Measurements from ENCODE around the gene FNBP1. TPM values are rescaled to one million over a fixed set of nuclear protein-coding genes. Genes with fewer than 3 reads are reported as not detected.

Gene FNBP1
- total RNA-seq, 1 donor from 2014 or later = 76.6 TPM

DNA sequence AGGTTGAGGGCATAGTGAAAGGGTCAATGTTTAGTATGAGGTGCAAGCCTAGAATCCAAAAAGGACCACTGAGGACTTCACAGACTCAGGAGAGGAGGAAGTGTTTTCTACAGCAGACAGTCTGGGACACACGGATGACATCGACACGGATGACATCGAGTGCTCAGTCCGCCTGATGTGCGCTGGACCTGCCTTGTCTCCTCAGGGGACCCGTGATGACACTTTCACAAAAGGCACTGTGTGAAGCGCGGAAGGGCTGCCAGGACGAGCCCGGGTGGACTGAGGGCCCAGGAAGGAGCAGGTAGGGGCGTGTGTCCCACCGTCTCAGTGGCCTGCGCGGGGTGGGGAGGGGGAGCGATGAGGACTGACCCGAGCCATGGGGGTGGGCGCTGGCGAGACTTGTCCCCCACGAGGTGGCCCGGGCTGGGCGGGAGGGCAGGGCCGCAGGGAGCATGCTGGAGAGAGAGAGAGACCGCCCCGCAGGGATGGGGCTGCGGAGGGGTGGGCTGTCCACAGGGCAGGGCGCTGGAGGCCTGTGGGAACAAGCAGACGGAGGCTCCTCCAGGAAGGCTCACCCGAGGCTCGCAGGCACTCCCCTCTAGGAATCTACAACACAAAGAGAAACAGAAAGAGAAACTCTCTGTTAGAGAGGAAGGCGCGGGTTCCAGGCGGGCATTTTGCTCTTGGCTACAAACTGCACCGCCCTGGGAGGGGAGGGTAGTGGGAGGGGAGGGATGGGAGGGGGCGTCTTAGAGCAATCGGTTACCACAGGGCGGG is 152.9 kb downstream of the FNBP1 start:
- DNase-seq = no peak

- DNase-seq = no peak
Measured at GRCh38 chr9:129889122-129889940, 153.7 kb downstream of the FNBP1 start.

GRCh38 chr9:129888293-129889121 is 154.5 kb downstream of the FNBP1 start:
- no peak for DNase-seq

- DNase-seq = no peak
Measured at GRCh38 chr9:129887334-129888292, 155.4 kb downstream of the FNBP1 start.

DNA sequence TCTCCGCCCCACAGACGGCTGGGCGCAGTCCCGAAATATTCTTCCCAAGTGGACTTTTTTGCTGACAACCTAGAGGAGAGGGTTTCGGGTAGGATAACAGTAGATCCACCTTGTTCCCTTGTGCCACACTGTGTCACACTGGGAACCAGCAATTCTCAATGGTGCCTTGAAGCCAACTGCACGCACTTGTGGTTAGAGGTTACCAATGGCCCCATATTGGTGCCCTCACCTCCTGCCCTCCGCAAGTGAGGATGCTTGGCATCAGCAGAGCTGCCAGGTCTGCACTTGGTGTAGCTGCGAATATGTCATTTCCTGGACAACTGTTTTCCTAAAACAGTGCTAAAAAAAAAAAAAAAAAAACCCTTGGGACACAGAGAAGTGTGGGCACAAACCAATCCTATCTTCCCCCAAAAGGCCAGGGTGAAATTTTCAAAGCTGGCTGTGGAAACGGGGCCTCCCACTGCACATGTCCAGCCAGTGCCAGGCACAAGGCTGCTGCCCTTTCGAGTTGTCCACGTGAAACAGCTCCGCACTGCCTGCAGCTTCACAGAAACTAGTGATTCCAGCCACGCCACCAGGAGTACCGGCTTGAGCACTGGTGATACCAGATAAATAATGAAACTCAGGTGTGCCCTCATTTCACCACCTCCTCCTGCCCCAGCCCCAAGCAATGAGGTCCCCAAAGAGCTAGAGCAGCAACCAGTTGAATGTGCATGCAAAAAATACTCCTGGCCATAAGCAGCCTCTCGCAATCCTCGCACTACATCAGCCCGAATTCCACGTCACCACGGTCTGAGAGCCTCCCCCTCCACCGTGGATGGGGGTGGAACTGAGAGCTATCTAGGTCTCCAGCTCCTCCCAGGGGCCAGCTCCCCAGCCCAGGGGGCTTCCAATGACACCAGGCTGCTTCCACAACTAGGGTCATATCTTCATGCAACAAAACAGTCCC is 156.5 kb downstream of the FNBP1 start:
- DNase-seq = no peak

DNA sequence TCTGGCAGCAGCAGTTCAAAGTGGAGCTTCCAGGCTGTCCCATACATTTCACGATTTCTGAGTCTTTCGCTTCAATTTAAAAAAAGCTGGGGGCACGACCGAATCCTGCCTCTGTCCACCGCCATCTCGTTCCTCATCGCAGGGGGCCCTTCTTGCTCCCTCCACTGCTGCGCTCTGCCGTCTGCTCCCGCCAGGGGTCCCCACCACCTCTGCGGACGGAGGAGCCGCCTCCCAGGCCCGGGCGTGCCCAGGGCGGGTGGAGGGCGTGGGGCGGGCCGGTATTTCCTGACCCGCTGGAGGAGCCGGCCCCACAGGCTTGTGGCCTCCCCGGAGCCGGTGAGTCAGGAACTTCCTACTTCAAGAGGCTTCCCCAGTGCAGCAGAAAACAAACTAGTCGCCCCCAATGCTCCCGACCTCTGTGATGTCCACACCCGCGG is 157.3 kb downstream of the FNBP1 start:
- peak; percentile 43 for DNase-seq

DNA sequence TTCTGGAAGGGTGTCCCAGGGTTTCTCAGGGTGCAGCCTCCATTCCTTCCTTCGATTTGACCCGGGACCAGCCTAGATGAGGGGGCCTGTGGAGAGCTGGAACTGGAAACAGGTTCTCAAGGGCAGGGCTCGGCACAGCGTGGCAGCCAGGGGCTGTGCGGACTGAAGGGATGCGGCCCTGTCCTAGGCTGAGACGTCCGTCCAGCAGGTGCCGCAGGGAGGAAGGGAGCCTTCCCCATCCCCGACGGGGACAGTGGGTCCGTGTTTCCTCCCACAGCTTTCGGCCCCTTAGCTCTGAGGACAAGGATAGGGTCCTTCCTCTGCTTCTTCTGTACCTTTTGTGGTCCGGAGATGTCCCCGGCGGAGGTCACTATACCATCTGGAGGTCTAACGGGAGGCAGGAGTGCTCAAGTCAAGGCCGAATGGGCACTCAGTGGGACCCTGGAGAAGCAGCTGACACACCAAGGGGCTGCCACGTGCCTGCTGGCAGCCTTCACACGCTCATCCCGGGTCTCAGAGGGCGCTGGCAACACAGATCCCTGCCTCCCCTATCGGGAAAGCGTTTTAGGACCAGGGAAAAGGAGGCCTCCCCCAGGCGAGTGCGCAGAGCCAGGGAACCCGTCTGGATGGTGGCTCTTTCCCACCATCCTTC is 157.8 kb downstream of the FNBP1 start:
- DNase-seq = no peak

GRCh38 chr9:129884220-129885017 is 158.6 kb downstream of the FNBP1 start:
- DNase-seq = peak; percentile 49

DNA sequence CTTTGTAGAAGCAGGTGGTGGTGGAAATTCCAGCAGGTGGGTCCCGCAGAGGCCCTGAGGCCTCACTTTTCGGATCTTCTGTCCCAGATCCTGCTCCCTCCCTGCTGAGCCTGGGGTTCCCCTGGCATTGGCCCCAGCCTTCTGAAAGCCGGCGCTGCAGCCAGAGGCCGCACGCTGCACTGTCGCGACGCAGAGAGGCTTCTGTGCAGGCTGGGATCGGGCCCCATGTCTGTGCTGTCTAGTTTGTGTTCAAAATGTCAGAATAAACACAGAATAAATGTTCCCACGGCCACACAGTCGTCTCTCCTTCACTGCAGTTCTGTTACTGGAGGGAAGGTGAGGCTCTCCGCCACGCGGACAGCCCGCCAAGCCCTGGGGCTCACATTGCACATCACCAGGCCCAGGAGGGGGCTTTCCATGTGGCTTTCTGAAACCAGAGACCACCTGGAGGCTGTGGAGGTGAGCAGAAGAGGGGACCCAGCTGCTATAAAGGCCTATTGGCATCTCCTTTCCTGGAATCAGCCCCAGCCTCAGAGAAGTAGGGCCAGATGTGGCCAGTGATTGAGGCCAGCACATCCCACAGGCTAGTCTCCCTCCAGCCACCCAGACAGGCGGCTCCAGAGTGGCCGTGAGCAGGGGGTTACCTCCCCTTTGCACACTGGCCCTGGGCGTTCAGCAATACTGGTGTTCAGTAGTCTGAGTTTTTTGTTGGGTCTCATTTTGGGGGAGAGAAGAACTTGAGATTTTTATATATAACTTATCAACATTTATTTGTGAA is 161.3 kb downstream of the FNBP1 start:
- DNase-seq = no peak

GRCh38 chr9:129880654-129881546 is 162.1 kb downstream of the FNBP1 start:
- peak; percentile 37 for DNase-seq

- no peak for DNase-seq
Measured at GRCh38 chr9:129879991-129880653, 162.9 kb downstream of the FNBP1 start.

DNA sequence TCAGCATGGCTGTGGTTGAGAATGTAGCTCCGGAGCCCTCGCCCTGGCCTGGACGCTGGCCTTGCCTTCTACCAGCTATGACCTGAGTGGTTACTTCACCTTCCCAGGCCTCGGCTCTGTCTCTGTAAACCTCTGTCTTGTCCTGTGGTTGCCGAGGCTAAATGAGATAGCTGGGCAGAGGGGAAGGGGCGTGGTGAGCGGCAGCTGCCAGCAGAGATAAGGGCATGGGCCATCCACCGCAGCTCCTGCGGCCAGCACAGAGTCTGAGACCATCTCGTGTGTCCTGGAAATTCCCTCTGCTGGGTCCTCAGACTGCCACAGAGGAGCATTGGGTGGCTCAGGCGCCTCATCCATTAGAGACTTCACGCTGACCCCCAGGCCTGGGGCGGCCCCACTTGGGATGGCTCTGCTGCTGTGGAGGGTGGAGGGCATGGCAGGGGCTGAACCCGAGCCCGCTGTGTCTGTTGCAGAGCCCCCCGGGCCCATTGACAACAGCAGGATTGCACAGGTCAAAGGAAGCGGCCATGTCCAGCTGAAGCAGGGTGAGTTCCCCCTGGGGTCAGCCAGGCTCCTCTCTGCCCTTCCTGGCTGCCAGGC is 163.8 kb downstream of the FNBP1 start:
- no peak for DNase-seq

DNA sequence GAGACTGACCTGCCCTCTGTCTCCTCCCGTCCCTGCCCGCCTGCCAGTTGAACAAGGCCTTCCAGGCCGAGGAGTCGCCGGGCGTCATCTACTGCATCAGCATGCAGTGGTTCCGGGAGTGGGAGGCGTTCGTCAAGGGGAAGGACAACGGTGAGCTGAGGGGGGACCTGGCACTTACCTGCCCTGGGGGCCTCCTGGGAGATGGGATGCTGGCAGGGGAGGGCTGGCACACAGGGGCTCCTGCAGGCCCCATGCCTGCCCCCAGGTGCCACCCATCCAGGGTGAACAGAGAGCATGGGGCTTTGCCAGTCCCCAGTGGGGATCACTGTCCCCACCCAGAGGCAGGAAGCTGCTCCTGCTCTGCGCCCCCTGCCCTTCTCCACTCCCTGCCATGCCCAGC is 164.7 kb downstream of the FNBP1 start:
- DNase-seq = no peak

- DNase-seq = no peak
Measured at GRCh38 chr9:129876815-129877214, 166.2 kb downstream of the FNBP1 start.

- no peak for DNase-seq
Measured at GRCh38 chr9:129875687-129876395, 167.1 kb downstream of the FNBP1 start.
